ENCODE measurements around the gene EPHA2. TPM values are rescaled to one million over a fixed set of nuclear protein-coding genes. Genes with fewer than 3 reads are reported as not detected.
A peak's percentile ranks its signal among the peaks of the same experiment; 100 is the strongest.

The EPHA2 gene
- polyA plus RNA-seq, 1 experiment = 19.1 TPM

DNA sequence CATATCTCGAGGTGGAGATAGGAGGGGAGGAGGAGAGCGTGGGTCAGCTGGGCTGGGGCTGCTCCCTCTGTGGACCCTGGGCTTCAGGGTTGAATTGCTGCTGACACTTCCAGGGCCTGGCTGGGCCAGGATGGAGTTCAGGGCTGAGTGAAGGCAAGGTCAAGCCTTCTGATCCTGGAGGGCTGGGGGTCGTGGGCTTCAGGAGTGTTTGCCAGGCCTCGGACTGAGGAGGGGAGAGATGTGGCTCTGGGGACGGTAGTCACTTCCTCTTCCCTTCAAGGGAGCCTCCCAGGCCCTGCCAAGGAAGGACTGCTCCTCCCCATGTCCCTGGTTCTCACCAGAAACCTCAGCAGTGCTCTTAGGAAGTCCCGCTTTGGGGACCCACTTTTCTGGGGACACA, 70.3 kb downstream of the EPHA2 start:
- Histone ChIP-seq H3K9me3 (ENCODE audit: control insufficient read depth, insufficient read depth, low read length) (no peaks in the 10 kb centered on the region), H3K27ac (ENCODE audit: low read depth, low read length) (no peak overlapping the region), H3K4me3 (ENCODE audit: low read depth, low read length) (no peak overlapping the region), H3K27me3 (ENCODE audit: control insufficient read depth, insufficient read depth, low read length) (no peaks in the 10 kb centered on the region)
- ChIA-PET CTCF (interaction anchor here (0.7 to 14.4 kb wide), 2 partner anchors 17 to 100 kb away, joined by 3 to 407 read pairs; no protein-coding TSS in a partner anchor), POLR2A (no interaction called here)
- TF ChIP-seq, protein P1, sequence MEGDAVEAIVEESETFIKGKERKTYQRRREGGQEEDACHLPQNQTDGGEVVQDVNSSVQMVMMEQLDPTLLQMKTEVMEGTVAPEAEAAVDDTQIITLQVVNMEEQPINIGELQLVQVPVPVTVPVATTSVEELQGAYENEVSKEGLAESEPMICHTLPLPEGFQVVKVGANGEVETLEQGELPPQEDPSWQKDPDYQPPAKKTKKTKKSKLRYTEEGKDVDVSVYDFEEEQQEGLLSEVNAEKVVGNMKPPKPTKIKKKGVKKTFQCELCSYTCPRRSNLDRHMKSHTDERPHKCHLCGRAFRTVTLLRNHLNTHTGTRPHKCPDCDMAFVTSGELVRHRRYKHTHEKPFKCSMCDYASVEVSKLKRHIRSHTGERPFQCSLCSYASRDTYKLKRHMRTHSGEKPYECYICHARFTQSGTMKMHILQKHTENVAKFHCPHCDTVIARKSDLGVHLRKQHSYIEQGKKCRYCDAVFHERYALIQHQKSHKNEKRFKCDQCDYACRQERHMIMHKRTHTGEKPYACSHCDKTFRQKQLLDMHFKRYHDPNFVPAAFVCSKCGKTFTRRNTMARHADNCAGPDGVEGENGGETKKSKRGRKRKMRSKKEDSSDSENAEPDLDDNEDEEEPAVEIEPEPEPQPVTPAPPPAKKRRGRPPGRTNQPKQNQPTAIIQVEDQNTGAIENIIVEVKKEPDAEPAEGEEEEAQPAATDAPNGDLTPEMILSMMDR (IDR thresholded peaks at IDR 0.05; ENCODE audit: low read depth, low read length) = no peak
- DNase-seq (ENCODE audit: low read depth, low spot score) = no peak

GRCh38 chr1:16083486-16083885, 72.4 kb downstream of the EPHA2 start:
- no peak overlapping the region for H3K27ac ChIP-seq (ENCODE audit: low read depth, low read length)
- H3K4me3 ChIP-seq (ENCODE audit: low read depth, low read length) = no peak overlapping the region
- DNase-seq (ENCODE audit: low read depth, low spot score) = no peak
- H3K27me3 ChIP-seq (ENCODE audit: control insufficient read depth, insufficient read depth, low read length) = no peaks in the 10 kb centered on the region
- no peaks in the 10 kb centered on the region; the same call in 1 of the 2 replicates for H3K9me3 ChIP-seq (ENCODE audit: control insufficient read depth, insufficient read depth, low read length)
- ChIA-PET POLR2A (interaction anchor here (1.9 kb wide), 1 partner anchor 69 kb away, joined by 8 read pairs; no protein-coding TSS in a partner anchor), CTCF (interaction anchor here (0.7 to 14.4 kb wide), 14 partner anchors 9 to 280 kb away, joined by 3 to 407 read pairs (median 9); partner anchors contain the start of gene EPHA2)
- TF ChIP-seq, protein P1 (IDR thresholded peaks at IDR 0.05; ENCODE audit: low read depth, low read length) = no peak

- H3K27ac ChIP-seq (ENCODE audit: low read depth, low read length) = no peak overlapping the region
- TF ChIP-seq, protein P1 (IDR thresholded peaks at IDR 0.05; ENCODE audit: low read depth, low read length) = peak; percentile 93
- no peak overlapping the region for H3K4me3 ChIP-seq (ENCODE audit: low read depth, low read length)
- ChIA-PET POLR2A (interaction anchor here (0.7 to 1.9 kb wide), 3 partner anchors 63 to 125 kb away, joined by 3 to 8 read pairs (median 3); no protein-coding TSS in a partner anchor), CTCF (interaction anchor here (0.5 to 14.4 kb wide), 50 partner anchors 9 to 382 kb away, joined by 3 to 407 read pairs (median 5); partner anchors contain the start of genes EPHA2, FAM131C and FBXO42)
- H3K9me3 ChIP-seq (ENCODE audit: control insufficient read depth, insufficient read depth, low read length) = no peaks in the 10 kb centered on the region; the same call in 1 of the 2 replicates
- DNase-seq (ENCODE audit: low read depth, low spot score) = no peak
- no peaks in the 10 kb centered on the region for H3K27me3 ChIP-seq (ENCODE audit: control insufficient read depth, insufficient read depth, low read length)
Measured at GRCh38 chr1:16082283-16083038, 73.4 kb downstream of the EPHA2 start.

DNA sequence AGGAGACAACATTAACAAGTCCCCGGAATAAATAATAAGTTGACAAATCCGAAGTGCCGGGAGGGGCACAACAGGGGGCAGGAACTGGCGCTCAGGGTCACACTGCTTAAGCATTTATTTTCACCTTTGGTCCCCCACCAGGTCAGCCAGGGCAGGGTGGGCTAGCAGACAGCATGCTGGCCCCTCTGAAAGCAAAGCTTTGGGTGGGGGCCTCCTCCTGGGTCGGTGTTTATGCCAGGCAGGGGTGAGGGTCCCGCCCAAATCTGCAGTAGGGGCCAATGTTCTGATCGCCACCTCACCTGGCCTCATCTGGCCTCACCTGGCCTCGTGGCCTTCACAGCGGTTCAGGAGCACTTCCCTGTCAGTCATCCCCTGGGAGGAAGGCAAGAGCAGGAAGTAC, 74.2 kb downstream of the EPHA2 start:
- Histone ChIP-seq H3K9me3 (ENCODE audit: control insufficient read depth, insufficient read depth, low read length) (no peaks in the 10 kb centered on the region; the same call in 1 of the 2 replicates), H3K4me3 (ENCODE audit: low read depth, low read length) (no peak overlapping the region), H3K27me3 (ENCODE audit: control insufficient read depth, insufficient read depth, low read length) (no peaks in the 10 kb centered on the region), H3K27ac (ENCODE audit: low read depth, low read length) (no peak overlapping the region)
- POLR2A ChIA-PET = no interaction called here
- CTCF ChIA-PET = interaction anchor here (0.5 to 14.4 kb wide), 40 partner anchors 8 to 282 kb away, joined by 3 to 407 read pairs (median 6); partner anchors contain the start of genes EPHA2, FAM131C and FBXO42
- TF ChIP-seq, protein P1 (IDR thresholded peaks at IDR 0.05; ENCODE audit: low read depth, low read length) = no peak
- no peak for DNase-seq (ENCODE audit: low read depth, low spot score)
